Rectal smooth muscle tissue (tissue), 1 donor: ENCODE data around the gene PLEKHO2.
"Not testable (repeated sequence)": the region's sequence is repeated elsewhere in the genome, so short reads cannot be mapped to it uniquely, and the experiment has no call there.

ENCODE experiments used
- H3K27ac ChIP-seq: one replicate; pipeline ENCODE4 v1.7.0; 2013; ENCODE audit warnings: low read depth, low read length, inconsistent platforms
- H3K27me3 ChIP-seq: one replicate; pipeline ENCODE4 v1.7.0; 2013; ENCODE audit warnings: low read length; ENCODE audit not compliant: control insufficient read depth, insufficient read depth
- H3K36me3 ChIP-seq: one replicate; pipeline ENCODE4 v1.7.0; 2013; ENCODE audit warnings: low read length; ENCODE audit not compliant: control insufficient read depth, insufficient read depth
- H3K4me1 ChIP-seq: one replicate; pipeline ENCODE4 v1.7.0; 2013; ENCODE audit warnings: low read length; ENCODE audit not compliant: control insufficient read depth, insufficient read depth
- H3K4me3 ChIP-seq: one replicate; pipeline ENCODE4 v1.7.0; 2013; ENCODE audit warnings: low read length
- H3K9ac ChIP-seq: one replicate; pipeline ENCODE4 v1.7.0; 2013; ENCODE audit warnings: low read length

Gene PLEKHO2

GRCh38 chr15:64809649-64810496 lies 31.8 kb upstream of the PLEKHO2 start:
- Histone ChIP-seq H3K9ac (no peak overlapping the region), H3K27ac (peak overlapping the region; percentile 74), H3K36me3 (no peaks in the 10 kb centered on the region), H3K4me1 (peaks cover 25% of the 10 kb centered on the region), H3K27me3 (no peaks in the 10 kb centered on the region), H3K4me3 (no peak overlapping the region)

DNA sequence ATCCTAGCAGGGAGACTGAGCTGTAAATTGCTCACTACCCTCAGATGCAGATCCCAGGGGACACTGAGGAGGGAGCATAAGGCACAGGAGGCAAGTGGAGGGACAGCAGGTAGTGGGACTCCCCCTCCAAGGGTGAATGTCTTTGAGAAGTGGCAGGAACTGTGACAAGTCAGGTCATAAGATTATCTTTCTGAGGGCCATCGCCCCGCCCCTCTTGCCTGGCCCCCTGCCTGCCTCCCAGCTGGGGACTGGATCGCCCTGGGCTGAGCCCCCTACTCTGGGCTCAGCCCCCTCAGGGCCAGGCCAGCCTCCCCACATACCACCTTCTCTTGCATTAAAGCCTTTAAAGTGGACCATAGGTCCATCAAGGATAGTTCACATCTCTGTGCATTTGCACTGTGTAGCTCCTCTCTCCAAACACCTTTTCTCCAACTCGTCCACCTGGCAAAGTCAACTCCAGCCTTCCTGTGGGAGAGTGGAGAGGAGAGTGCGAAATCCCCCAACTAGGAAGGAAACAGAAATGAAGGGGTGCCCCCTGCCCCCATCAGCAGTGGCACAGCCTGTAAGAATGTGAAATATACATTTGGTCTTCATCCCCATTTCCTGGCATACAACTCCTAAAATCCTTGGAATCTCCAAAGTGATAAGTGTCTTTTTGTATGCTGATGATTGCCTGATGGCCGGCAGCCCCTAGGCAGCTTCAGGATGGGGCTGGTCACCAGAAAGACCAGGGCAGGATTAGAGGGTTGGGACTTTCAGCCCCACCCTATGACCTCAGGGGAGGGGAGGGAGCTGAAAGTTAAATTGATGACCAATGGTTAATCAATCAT lies 31.0 kb upstream of the PLEKHO2 start:
- Histone ChIP-seq H3K27ac (peak overlapping the region; percentile 68), H3K27me3 (no peaks in the 10 kb centered on the region), H3K36me3 (no peaks in the 10 kb centered on the region), H3K4me3 (no peak overlapping the region), H3K4me1 (peaks cover 25% of the 10 kb centered on the region), H3K9ac (no peak overlapping the region)

- Histone ChIP-seq H3K27me3 (no peaks in the 10 kb centered on the region), H3K4me3 (no peak overlapping the region), H3K9ac (no peak overlapping the region), H3K4me1 (peaks cover 15% of the 10 kb centered on the region), H3K27ac (no peak overlapping the region), H3K36me3 (no peaks in the 10 kb centered on the region)
Observed at GRCh38 chr15:64813075-64813474, 28.6 kb upstream of the PLEKHO2 start.

DNA sequence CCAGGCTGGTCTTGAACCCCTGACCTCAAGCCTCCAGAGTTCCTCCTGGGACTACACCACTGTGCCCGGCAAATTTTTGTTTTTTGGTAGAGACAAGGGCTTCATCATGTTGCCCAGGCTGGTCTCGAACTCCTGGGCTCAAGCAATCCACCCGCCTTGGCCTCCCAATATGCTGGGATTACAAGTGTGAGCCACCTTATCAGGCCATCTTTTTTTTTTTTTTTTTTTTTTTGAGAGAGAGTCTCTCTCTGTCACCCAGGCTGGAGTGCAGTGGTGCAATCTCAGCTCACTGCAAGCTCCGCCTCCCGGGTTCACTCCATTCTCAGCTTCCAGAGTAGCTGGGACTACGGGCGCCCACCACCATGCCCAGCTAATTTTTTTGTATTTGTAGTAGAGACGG lies 27.4 kb upstream of the PLEKHO2 start:
- H3K4me1 ChIP-seq, H3K36me3 ChIP-seq, H3K27me3 ChIP-seq, H3K9ac ChIP-seq, H3K4me3 ChIP-seq, H3K27ac ChIP-seq: not testable (repeated sequence)

GRCh38 chr15:64814965-64815364 lies 26.8 kb upstream of the PLEKHO2 start:
- not testable (repeated sequence) for H3K36me3 ChIP-seq, H3K9ac ChIP-seq, H3K27ac ChIP-seq, H3K4me1 ChIP-seq, H3K27me3 ChIP-seq, H3K4me3 ChIP-seq

- no peak overlapping the region for H3K9ac ChIP-seq
- no peaks in the 10 kb centered on the region for H3K27me3 ChIP-seq
- H3K27ac ChIP-seq = no peak overlapping the region
- H3K4me3 ChIP-seq = no peak overlapping the region
- H3K4me1 ChIP-seq = no peaks in the 10 kb centered on the region
- no peaks in the 10 kb centered on the region for H3K36me3 ChIP-seq
Observed at GRCh38 chr15:64816452-64816851, 25.3 kb upstream of the PLEKHO2 start.

DNA sequence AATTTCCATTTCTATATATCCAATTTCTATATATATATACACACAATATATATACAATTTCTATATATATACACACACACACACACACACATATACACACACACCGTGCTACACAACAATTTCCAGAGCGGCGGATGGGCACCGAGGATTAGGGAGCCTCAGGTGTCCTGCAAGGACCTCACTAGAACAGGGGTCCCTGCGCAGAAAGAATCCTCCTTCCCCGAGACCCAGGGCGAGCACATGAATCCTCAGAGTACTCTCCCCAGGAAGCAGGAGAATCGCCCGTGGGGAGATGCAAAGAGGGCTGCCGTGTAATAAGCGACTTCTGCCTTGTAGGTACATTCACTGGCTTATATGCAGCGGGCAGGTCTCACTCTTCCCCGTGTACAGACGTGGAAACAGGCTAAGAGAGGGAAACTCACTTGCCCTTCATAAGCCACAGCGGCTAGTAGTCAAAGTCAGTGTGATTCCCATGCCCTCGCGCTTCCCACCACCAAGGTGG lies 16.7 kb upstream of the PLEKHO2 start:
- Histone ChIP-seq H3K27ac (no peak overlapping the region), H3K4me3 (peak overlapping the region; percentile 66), H3K27me3 (no peaks in the 10 kb centered on the region), H3K4me1 (peaks cover 3% of the 10 kb centered on the region), H3K36me3 (no peaks in the 10 kb centered on the region), H3K9ac (no peak overlapping the region)

GRCh38 chr15:64825431-64826294 lies 16.1 kb upstream of the PLEKHO2 start, which contains the start of gene PIF1:
Gene PIF1 (minus strand): TSS chr15:64825647. CDS start chr15:64824335, 1,312 bp downstream.
- no peaks in the 10 kb centered on the region for H3K27me3 ChIP-seq
- peak within 1 kb of the TSS; percentile 67 for H3K27ac ChIP-seq
- H3K36me3 ChIP-seq = no peaks in the 10 kb centered on the region
- peaks cover 3% of the 10 kb centered on the region for H3K4me1 ChIP-seq
- no peak within 1 kb of the TSS for H3K9ac ChIP-seq
- peak within 1 kb of the TSS; percentile 66 for H3K4me3 ChIP-seq

- no peak overlapping the region for H3K27ac ChIP-seq
- H3K27me3 ChIP-seq = no peaks in the 10 kb centered on the region
- H3K4me3 ChIP-seq = no peak overlapping the region
- peaks cover 3% of the 10 kb centered on the region for H3K4me1 ChIP-seq
- no peak overlapping the region for H3K9ac ChIP-seq
- H3K36me3 ChIP-seq = no peaks in the 10 kb centered on the region
Observed at GRCh38 chr15:64828985-64829384, 12.7 kb upstream of the PLEKHO2 start.

- Histone ChIP-seq H3K9ac (no peak overlapping the region), H3K4me3 (no peak overlapping the region), H3K36me3 (no peaks in the 10 kb centered on the region), H3K27ac (no peak overlapping the region), H3K4me1 (peaks cover 7% of the 10 kb centered on the region), H3K27me3 (no peaks in the 10 kb centered on the region)
Observed at GRCh38 chr15:64833690-64834089, 8.0 kb upstream of the PLEKHO2 start.

DNA sequence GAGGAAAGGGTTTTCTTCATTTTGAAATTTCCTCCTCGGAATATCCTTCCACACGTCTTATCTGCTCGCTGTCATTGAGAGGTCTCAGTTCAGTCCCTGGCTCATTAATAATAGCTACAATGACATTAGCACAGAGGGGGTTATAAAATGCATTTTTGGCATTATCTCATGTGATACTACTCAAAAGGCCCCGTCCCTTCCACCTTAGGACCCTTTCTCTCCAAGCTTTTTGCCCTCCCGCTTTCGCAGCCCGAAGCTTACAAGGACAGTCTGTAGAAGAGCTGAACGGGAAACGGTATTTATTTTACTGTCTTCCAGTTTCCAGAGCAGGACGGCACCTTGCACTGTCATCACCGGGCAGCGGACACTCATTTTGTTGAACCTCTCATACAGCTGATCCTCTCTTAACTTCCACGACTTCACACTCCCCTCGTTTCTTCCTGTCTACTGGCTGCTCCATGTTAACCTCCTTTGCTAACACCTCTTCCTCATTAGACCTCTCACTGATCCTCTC lies 5.6 kb upstream of the PLEKHO2 start:
- H3K9ac ChIP-seq = peak overlapping the region; percentile 36
- H3K36me3 ChIP-seq = no peaks in the 10 kb centered on the region
- H3K4me1 ChIP-seq = peaks cover 13% of the 10 kb centered on the region
- H3K4me3 ChIP-seq = peak overlapping the region; percentile 58
- peak overlapping the region; percentile 87 for H3K27ac ChIP-seq
- H3K27me3 ChIP-seq = no peaks in the 10 kb centered on the region
